K562 (cell line): ENCODE results near the gene CIART. TPM values are rescaled to one million over a fixed set of nuclear protein-coding genes. Genes with fewer than 3 reads are reported as not detected.
A peak's percentile ranks its signal among the peaks of the same experiment; 100 is the strongest.

ENCODE experiments used
- AFF1 ChIP-seq, 2 experiments: fragments of 450-650 bp; IDR thresholded peaks; 2 replicates each; pipeline ENCODE4 v1.6.1; 2018; ENCODE audit warnings: mild to moderate bottlenecking in 2 of 2, low read depth in 1 of 2; ENCODE audit not compliant: partially characterized antibody in 2 of 2
- ARHGAP35 ChIP-seq: fragments of 450-650 bp; IDR thresholded peaks from 2 replicates; pipeline ENCODE4 v1.6.1; 2018; ENCODE audit not compliant: partially characterized antibody
- CC2D1A ChIP-seq: fragments of 450-650 bp; IDR thresholded peaks from 2 replicates; pipeline ENCODE4 v1.6.1; 2017; ENCODE audit warnings: mild to moderate bottlenecking
- EP300 ChIP-seq: IDR thresholded peaks from 2 replicates; pipeline ENCODE4 v1.6.1; 2012; ENCODE audit warnings: low read length, improper control_type of control experiment
- ESRRA ChIP-seq: fragments of 450-650 bp; IDR thresholded peaks from 2 replicates; pipeline ENCODE4 v1.6.1; 2014; ENCODE audit warnings: low read depth, mild to moderate bottlenecking, moderate library complexity, borderline replicate concordance
- FOXA3 ChIP-seq, 2 experiments: fragments of 450-650 bp in 1 of 2; sonication (generic) in 1 of 2; formaldehyde crosslinking; IDR thresholded peaks in 1 of 2; conservative IDR thresholded peaks in 1 of 2; 2 replicates each; pipeline versions ENCODE4 v1.4.0 to v1.8.0; 2020 to 2022; ENCODE audit warnings: mild to moderate bottlenecking in 2 of 2, missing genetic modification reagents in 1 of 2
- IRF2 ChIP-seq: sonication (generic); formaldehyde crosslinking; IDR thresholded peaks from 2 replicates; pipeline ENCODE4 v1.8.1; 2022; ENCODE audit warnings: mild to moderate bottlenecking, missing genetic modification reagents
- KDM1A ChIP-seq, 2 experiments: fragments of 450-650 bp; IDR thresholded peaks; 2 replicates each; pipeline ENCODE4 v1.6.1; 2016; ENCODE audit warnings: mild to moderate bottlenecking in 2 of 2
- KLF10 ChIP-seq: fragments of 250-450 bp; sonication (Bioruptor Pico); IDR thresholded peaks from 2 replicates; pipeline ENCODE4 v1.6.1; 2021; ENCODE audit warnings: matching md5 sums
- NEUROD1 ChIP-seq: fragments of 150-350 bp; IDR thresholded peaks from 2 replicates; pipeline ENCODE4 v1.6.1; 2014; ENCODE audit warnings: borderline replicate concordance, low read length, low read depth; ENCODE audit not compliant: partially characterized antibody
- NFRKB ChIP-seq: fragments of 450-650 bp; IDR thresholded peaks from 2 replicates; pipeline ENCODE4 v1.6.1; 2016; ENCODE audit warnings: low read depth
- RAD21 ChIP-seq, 2 experiments: fragments of 250-450 bp in 1 of 2; fragments of 450-650 bp in 1 of 2; sonication (Bioruptor Pico) in 1 of 2; formaldehyde crosslinking in 1 of 2; IDR thresholded peaks in 1 of 2; conservative IDR thresholded peaks in 1 of 2; 2 replicates each; pipeline versions ENCODE4 v1.4.0 to v1.8.0; 2020 to 2022; ENCODE audit warnings: mild to moderate bottlenecking in 2 of 2, moderate library complexity in 1 of 2
- SMAD4 ChIP-seq: fragments of 250-450 bp; sonication (Bioruptor Pico); conservative IDR thresholded peaks from 2 replicates; pipeline ENCODE4 v1.8.0; 2021; ENCODE audit warnings: inconsistent platforms, mild to moderate bottlenecking, moderate library complexity
- SRSF7 ChIP-seq: fragments of 200-400 bp; formaldehyde crosslinking; optimal IDR thresholded peaks from 2 replicates; pipeline ENCODE3; 2017; ENCODE audit warnings: mild to moderate bottlenecking, low read depth, low read length
- TCFL5 ChIP-seq: fragments of 250-450 bp; sonication (Bioruptor Pico); conservative IDR thresholded peaks from 2 replicates; pipeline ENCODE4 v1.6.1; 2021; ENCODE audit warnings: mild to moderate bottlenecking, moderate library complexity, matching md5 sums
- TEAD4 ChIP-seq, 2 experiments: sonication (generic) in 1 of 2; formaldehyde crosslinking in 1 of 2; IDR thresholded peaks; 2 replicates each; pipeline versions ENCODE4 v1.6.1 to v1.8.0; 2012 to 2022; ENCODE audit warnings: borderline replicate concordance in 1 of 2, inconsistent platforms in 1 of 2, low read length in 1 of 2, mild to moderate bottlenecking in 1 of 2, missing genetic modification reagents in 1 of 2
- TGIF2 ChIP-seq: sonication (generic); formaldehyde crosslinking; IDR thresholded peaks from 2 replicates; pipeline ENCODE4 v1.8.1; 2022; ENCODE audit warnings: mild to moderate bottlenecking, missing genetic modification reagents, moderate library complexity
- ZBTB17 ChIP-seq: fragments of 450-650 bp; formaldehyde crosslinking; IDR thresholded peaks from 2 replicates; pipeline ENCODE4 v1.4.0; 2020; ENCODE audit warnings: mild to moderate bottlenecking
- ZNF140 ChIP-seq: fragments of 250-450 bp; sonication (Bioruptor Pico); IDR thresholded peaks from 2 replicates; pipeline ENCODE4 v1.8.0; 2021; ENCODE audit warnings: moderate library complexity, mild to moderate bottlenecking, inconsistent platforms
- ZNF512 ChIP-seq: IDR thresholded peaks from 2 replicates; pipeline ENCODE4 v1.6.1; 2016; ENCODE audit warnings: missing genetic modification characterization, missing compliant biosample characterization
- polyA plus RNA-seq, 8 experiments: library from polyadenylated mRNA; depleted of rRNA in 4 of 8; stranded (reverse) in 5 of 8; unstranded in 3 of 8; fragments of >200 nt; fragmentation: Nextera tagmentation in 2 of 8; fragmentation: Illumina TruSeq in 1 of 8; extraction: Ambion mirVana in 2 of 8; extraction: Trizol in 1 of 8; gene quantifications; 2 replicates each; pipeline versions ENCODE4 v1.2.1 to v1.2.3, GENCODE V29; 2011 to 2014; ENCODE audit warnings: inconsistent platforms in 1 of 8, missing spikeins in 1 of 8
- total RNA-seq, 7 experiments: library from RNA; depleted of rRNA in 6 of 7; stranded (reverse); fragments of >200 nt in 6 of 7; fragmentation: Illumina TruSeq in 2 of 7; extraction: Trizol in 2 of 7; gene quantifications; 2 replicates each; pipeline versions ENCODE4 v1.2.1 to v1.2.3, GENCODE V29; 2011 to 2021; ENCODE audit warnings: low replicate concordance in 1 of 7
- TF ChIP-seq, protein P1 (sequence below): fragments of 450-650 bp; formaldehyde crosslinking; IDR thresholded peaks from 2 replicates; pipeline ENCODE4 v1.4.0; 2022; ENCODE audit warnings: mild to moderate bottlenecking, moderate library complexity

The CIART gene
- total and polyA plus RNA-seq, 9 of the 15 experiments (the other 6 are each of a cell fraction or from before 2014, with no cell fraction given): 0.07 to 0.35 (median 0.19) TPM; not detected in 2

DNA sequence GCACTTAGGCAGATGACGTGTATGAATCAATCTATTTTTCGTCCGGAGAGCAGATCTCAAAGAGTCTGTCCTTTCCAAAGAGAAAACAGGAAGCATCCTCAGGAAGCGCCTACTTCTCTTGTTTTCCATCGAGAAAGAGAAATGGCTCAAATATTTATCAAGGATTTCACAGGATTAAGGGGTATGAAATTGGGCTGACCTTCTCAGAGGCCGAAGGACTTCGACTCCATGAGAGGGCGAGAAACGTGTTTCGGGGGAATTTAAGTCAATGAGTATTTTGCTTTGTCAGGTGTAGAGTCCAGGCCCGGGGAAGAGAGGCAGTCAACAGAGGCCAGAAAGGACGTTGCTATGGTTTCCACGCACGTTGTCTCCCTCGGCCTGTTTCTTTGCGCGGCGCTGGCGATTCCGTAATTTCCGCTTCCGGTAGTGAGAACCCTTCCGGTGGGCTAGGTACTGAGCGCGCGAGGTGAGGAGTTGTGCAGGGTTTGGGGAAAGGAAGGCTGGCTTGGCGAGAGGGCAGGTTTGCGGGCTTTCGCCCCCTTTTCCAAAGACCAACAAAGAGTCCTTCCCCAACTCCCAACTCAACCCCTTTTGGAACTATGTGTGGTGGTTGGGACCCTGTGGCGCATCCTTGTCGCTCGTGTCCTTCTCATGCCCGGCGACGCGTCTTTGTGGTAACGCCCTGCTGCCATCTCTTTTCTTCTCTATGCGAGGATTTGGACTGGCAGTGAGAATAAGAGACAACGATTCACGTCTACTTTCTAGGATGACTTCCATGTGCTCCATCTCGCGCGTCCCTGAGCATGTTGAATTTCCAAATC lies 11.3 kb downstream of the CIART start, which contains the start of gene MRPS21 (continued):
- TF ChIP-seq NEUROD1: peak; percentile 24
- TF ChIP-seq ZNF140 (CRISPR knock-in tag): no peak
- peak; percentile 75; the same call in 1 of the 2 replicates for TF ChIP-seq NFRKB
- TF ChIP-seq KDM1A (IDR thresholded peaks at IDR 0.05): no peak
- TF ChIP-seq IRF2 (CRISPR knock-in tag): no peak
- no peak for TF ChIP-seq SRSF7
- no peak for TF ChIP-seq ZNF512 (tag)
- 0 out of 2 replicates have a peak, but pooled peaks have one; percentile 21 for TF ChIP-seq ZBTB17
- peak in 1 of 2 experiments; percentile 83; a peak in 2 of 4 replicates for TF ChIP-seq FOXA3 (CRISPR knock-in tag; conservative IDR thresholded peaks at IDR 0.05 in 1 of 2, IDR thresholded peaks at IDR 0.05 in 1 of 2)
- TF ChIP-seq, protein P1, sequence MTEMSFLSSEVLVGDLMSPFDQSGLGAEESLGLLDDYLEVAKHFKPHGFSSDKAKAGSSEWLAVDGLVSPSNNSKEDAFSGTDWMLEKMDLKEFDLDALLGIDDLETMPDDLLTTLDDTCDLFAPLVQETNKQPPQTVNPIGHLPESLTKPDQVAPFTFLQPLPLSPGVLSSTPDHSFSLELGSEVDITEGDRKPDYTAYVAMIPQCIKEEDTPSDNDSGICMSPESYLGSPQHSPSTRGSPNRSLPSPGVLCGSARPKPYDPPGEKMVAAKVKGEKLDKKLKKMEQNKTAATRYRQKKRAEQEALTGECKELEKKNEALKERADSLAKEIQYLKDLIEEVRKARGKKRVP: no peak
- peak; percentile 17; the same call in 1 of the 2 replicates for TF ChIP-seq CC2D1A
- no peak for TF ChIP-seq KLF10
- TF ChIP-seq SMAD4 (CRISPR knock-in tag): 0 out of 2 replicates have a peak, but pooled peaks have one; percentile 25
- TF ChIP-seq RAD21 (CRISPR knock-in tag; conservative IDR thresholded peaks at IDR 0.05 in 1 of 2, IDR thresholded peaks at IDR 0.05 in 1 of 2): 0 out of 4 replicates have a peak, but pooled peaks of 1 of the 2 experiments have one; percentile 2
- TF ChIP-seq TEAD4 (IDR thresholded peaks at IDR 0.05; ENCODE audit: low read length): no peak
- no peak for TF ChIP-seq TEAD4 (CRISPR knock-in tag; IDR thresholded peaks at IDR 0.05; ENCODE audit: borderline replicate concordance)
- no peak for TF ChIP-seq ARHGAP35
- TF ChIP-seq EP300: no peak
- TF ChIP-seq TCFL5 (CRISPR knock-in tag): no peak
- peak; percentile 94 for TF ChIP-seq ESRRA
- peak; percentile 47 to 50 for TF ChIP-seq AFF1 (IDR thresholded peaks at IDR 0.05; ENCODE audit: low read depth in 1 of 2, partially characterized antibody in 2 of 2)
- no peak for TF ChIP-seq TGIF2 (CRISPR knock-in tag)
